ENCODE data around the gene CDH7. TPM values are rescaled to one million over a fixed set of nuclear protein-coding genes. Genes with fewer than 3 reads are reported as not detected.

The CDH7 gene
- total RNA-seq, 3 donors from 2014 or later (not counting 1 experiment from before 2014, with no cell fraction given), result not detected

- Mint-ChIP-seq H3K27me3 (ENCODE audit: low read depth in 2 of 2) (no peaks in the 10 kb centered on the region), H3K36me3 (peaks cover 3% of the 10 kb centered on the region), H3K4me1 (no peaks in the 10 kb centered on the region), H3K4me3 (no peak overlapping the region), H3K27ac (no peak overlapping the region), H3K9me3 (peaks cover 8 to 9% of the 10 kb centered on the region in 2 donors)
- DNase-seq (no peak), ATAC-seq (no peak)
- H3K36me3 ChIP-seq (ENCODE audit: control insufficient read depth, insufficient read depth, low read length), result no peaks in the 10 kb centered on the region
- no peaks in the 10 kb centered on the region for H3K9me3 ChIP-seq (ENCODE audit: control insufficient read depth, insufficient read depth, low read length)
- TF ChIP-seq, protein P1, sequence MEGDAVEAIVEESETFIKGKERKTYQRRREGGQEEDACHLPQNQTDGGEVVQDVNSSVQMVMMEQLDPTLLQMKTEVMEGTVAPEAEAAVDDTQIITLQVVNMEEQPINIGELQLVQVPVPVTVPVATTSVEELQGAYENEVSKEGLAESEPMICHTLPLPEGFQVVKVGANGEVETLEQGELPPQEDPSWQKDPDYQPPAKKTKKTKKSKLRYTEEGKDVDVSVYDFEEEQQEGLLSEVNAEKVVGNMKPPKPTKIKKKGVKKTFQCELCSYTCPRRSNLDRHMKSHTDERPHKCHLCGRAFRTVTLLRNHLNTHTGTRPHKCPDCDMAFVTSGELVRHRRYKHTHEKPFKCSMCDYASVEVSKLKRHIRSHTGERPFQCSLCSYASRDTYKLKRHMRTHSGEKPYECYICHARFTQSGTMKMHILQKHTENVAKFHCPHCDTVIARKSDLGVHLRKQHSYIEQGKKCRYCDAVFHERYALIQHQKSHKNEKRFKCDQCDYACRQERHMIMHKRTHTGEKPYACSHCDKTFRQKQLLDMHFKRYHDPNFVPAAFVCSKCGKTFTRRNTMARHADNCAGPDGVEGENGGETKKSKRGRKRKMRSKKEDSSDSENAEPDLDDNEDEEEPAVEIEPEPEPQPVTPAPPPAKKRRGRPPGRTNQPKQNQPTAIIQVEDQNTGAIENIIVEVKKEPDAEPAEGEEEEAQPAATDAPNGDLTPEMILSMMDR (IDR thresholded peaks at IDR 0.05), result no peak
- H3K4me3 ChIP-seq (ENCODE audit: low read length), result no peak overlapping the region
- H3K4me1 ChIP-seq (ENCODE audit: control insufficient read depth, insufficient read depth, low read length), result no peaks in the 10 kb centered on the region
- no peak overlapping the region for H3K27ac ChIP-seq (ENCODE audit: low read length)
- intact Hi-C loops (cut with micrococcal nuclease), result no loop called here
- H3K27me3 ChIP-seq (ENCODE audit: control insufficient read depth, insufficient read depth, low read length), result no peaks in the 10 kb centered on the region
Observed at GRCh38 chr18:65937180-65937579, 186.4 kb downstream of the CDH7 start.

GRCh38 chr18:65938592-65939372 is 188.0 kb downstream of the CDH7 start:
- no peaks in the 10 kb centered on the region for H3K4me1 ChIP-seq (ENCODE audit: control insufficient read depth, insufficient read depth, low read length)
- Mint-ChIP-seq H3K36me3 (no peaks in the 10 kb centered on the region), H3K4me3 (no peak overlapping the region), H3K9me3 (peaks cover 6% of the 10 kb centered on the region in 2 donors), H3K27ac (no peak overlapping the region), H3K27me3 (ENCODE audit: low read depth in 2 of 2) (no peaks in the 10 kb centered on the region), H3K4me1 (no peaks in the 10 kb centered on the region)
- peaks cover 4% of the 10 kb centered on the region for H3K9me3 ChIP-seq (ENCODE audit: control insufficient read depth, insufficient read depth, low read length)
- TF ChIP-seq, protein P1 (IDR thresholded peaks at IDR 0.05), result no peak
- H3K4me3 ChIP-seq (ENCODE audit: low read length), result no peak overlapping the region
- no peaks in the 10 kb centered on the region for H3K36me3 ChIP-seq (ENCODE audit: control insufficient read depth, insufficient read depth, low read length)
- WGBS (ENCODE audit: insufficient coverage), result 78% methylated on average over 3 of the region's 4 CpGs
- no peaks in the 10 kb centered on the region for H3K27me3 ChIP-seq (ENCODE audit: control insufficient read depth, insufficient read depth, low read length)
- intact Hi-C loops (cut with micrococcal nuclease), result no loop called here
- ATAC-seq (no peak), DNase-seq (no peak)
- no peak overlapping the region for H3K27ac ChIP-seq (ENCODE audit: low read length)

Data from natural killer cell (primary cell).